Upper lobe of right lung (tissue), 1 donor: ENCODE data around the gene ITLN1. TPM values are rescaled to one million over a fixed set of nuclear protein-coding genes. Genes with fewer than 3 reads are reported as not detected.
"Not testable (repeated sequence)": the region's sequence is repeated elsewhere in the genome, so short reads cannot be mapped to it uniquely, and the experiment has no call there.

Experiments used
- ATAC-seq: fragments of 200-7000 bp; cut with Tn5 transposase; one replicate; pipeline ENCODE4 v1.9.1; 2020; ENCODE audit warnings: mild to moderate bottlenecking, moderate library complexity
- DNase-seq: peaks from one replicate; pipeline ENCODE4 v3.0.0-alpha.2; 2020
- H3K27ac ChIP-seq: fragments of 200-600 bp; one replicate; pipeline ENCODE4 v1.8.0; 2022
- H3K27me3 ChIP-seq: fragments of 200-600 bp; one replicate; pipeline ENCODE4 v1.8.0; 2022; ENCODE audit warnings: mild to moderate bottlenecking
- H3K36me3 ChIP-seq: fragments of 200-600 bp; one replicate; pipeline ENCODE4 v1.8.0; 2022
- H3K4me1 ChIP-seq: fragments of 200-600 bp; one replicate; pipeline ENCODE4 v1.8.0; 2022
- H3K4me3 ChIP-seq: fragments of 200-600 bp; one replicate; pipeline ENCODE4 v1.8.0; 2022; ENCODE audit warnings: mild to moderate bottlenecking
- H3K9me3 ChIP-seq: fragments of 200-600 bp; one replicate; pipeline ENCODE4 v1.8.0; 2022
- intact Hi-C: fragments of 100-400 bp; cut with DNase I; formaldehyde crosslinking; loops from one replicate; pipeline ENCODE4 v1.11.0; 2022
- total RNA-seq: library from RNA; stranded (reverse); fragmentation: NEBNext Ultra II Directional; extraction: Animal tissue kit (Norgen Biotek cat#: 25700); gene quantifications from one replicate; pipeline ENCODE4 v1.2.1, GENCODE V29; 2021
- TF ChIP-seq, protein P1 (sequence below): fragments of 200-600 bp; IDR thresholded peaks from one replicate; pipeline ENCODE4 v1.8.0; 2022; ENCODE audit warnings: antibody characterized with exemption
- donor health status: DM: no; HTN: yes; CAD: no; lungs with severe emphysema.

ITLN1 gene
- total RNA-seq, 1 donor from 2014 or later, result 295 TPM

DNA sequence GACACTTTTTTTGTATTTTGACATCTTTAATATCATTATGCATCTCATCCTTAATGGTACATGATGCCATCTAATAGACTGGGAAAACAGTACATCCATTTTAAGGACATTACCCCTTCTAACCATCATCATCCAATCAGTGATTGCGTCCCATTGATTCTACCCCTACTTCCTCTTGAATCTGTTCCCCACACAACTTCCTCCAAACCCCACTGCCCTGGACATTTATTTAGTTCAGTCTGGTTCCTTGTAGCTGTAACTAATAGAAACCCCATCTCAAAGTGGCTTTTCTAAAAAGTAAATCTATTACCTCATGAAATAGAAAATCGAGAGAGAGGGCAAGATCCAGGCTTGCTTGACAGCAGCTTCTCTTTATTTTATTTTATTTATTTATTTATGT lies 2.1 kb upstream of the ITLN1 start:
- no peaks in the 10 kb centered on the region for H3K9me3 ChIP-seq
- intact Hi-C loops, result no loop called here
- no peak overlapping the region for H3K4me3 ChIP-seq
- H3K27me3 ChIP-seq, result no peaks in the 10 kb centered on the region
- no peak overlapping the region for H3K27ac ChIP-seq
- no peaks in the 10 kb centered on the region for H3K4me1 ChIP-seq
- no peaks in the 10 kb centered on the region for H3K36me3 ChIP-seq
- DNase-seq (no peak), ATAC-seq (peak; percentile 47)
- TF ChIP-seq, protein P1, sequence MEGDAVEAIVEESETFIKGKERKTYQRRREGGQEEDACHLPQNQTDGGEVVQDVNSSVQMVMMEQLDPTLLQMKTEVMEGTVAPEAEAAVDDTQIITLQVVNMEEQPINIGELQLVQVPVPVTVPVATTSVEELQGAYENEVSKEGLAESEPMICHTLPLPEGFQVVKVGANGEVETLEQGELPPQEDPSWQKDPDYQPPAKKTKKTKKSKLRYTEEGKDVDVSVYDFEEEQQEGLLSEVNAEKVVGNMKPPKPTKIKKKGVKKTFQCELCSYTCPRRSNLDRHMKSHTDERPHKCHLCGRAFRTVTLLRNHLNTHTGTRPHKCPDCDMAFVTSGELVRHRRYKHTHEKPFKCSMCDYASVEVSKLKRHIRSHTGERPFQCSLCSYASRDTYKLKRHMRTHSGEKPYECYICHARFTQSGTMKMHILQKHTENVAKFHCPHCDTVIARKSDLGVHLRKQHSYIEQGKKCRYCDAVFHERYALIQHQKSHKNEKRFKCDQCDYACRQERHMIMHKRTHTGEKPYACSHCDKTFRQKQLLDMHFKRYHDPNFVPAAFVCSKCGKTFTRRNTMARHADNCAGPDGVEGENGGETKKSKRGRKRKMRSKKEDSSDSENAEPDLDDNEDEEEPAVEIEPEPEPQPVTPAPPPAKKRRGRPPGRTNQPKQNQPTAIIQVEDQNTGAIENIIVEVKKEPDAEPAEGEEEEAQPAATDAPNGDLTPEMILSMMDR, result no peak

DNA sequence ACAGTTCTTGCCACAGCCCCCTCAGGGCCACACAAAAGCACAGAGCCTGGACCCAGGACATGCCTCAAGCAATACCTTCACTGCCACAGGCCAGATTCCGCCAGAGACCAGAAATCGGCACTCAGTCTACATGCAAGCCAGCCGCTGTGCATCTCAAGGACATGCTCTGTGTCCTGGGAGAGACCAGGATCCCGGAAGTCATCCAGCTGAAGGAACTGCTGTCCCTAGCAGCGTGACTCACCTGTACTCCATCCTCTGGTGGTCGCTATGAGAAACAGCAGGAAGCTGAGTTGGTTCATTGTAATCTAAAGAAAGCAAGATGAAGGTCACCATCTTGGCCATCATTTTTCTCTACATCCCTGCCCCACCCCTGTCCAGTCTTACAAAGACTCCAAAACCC lies 401 bp downstream of the ITLN1 start:
- no peaks in the 10 kb centered on the region for H3K9me3 ChIP-seq
- no peaks in the 10 kb centered on the region for H3K27me3 ChIP-seq
- H3K4me3 ChIP-seq, result no peak overlapping the region
- no peaks in the 10 kb centered on the region for H3K36me3 ChIP-seq
- no peaks in the 10 kb centered on the region for H3K4me1 ChIP-seq
- TF ChIP-seq, protein P1, result no peak
- intact Hi-C loops, result no loop called here
- no peak overlapping the region for H3K27ac ChIP-seq
- ATAC-seq (peak; percentile 32), DNase-seq (no peak)

GRCh38 chr1:160883581-160884513 lies 1.1 kb downstream of the ITLN1 start:
- H3K27ac ChIP-seq, result no peak overlapping the region
- H3K36me3 ChIP-seq, result no peaks in the 10 kb centered on the region
- no peaks in the 10 kb centered on the region for H3K4me1 ChIP-seq
- ATAC-seq (no peak), DNase-seq (no peak)
- no peaks in the 10 kb centered on the region for H3K27me3 ChIP-seq
- H3K9me3 ChIP-seq, result no peaks in the 10 kb centered on the region
- H3K4me3 ChIP-seq, result no peak overlapping the region
- intact Hi-C loops, result no loop called here
- TF ChIP-seq, protein P1, result no peak

DNA sequence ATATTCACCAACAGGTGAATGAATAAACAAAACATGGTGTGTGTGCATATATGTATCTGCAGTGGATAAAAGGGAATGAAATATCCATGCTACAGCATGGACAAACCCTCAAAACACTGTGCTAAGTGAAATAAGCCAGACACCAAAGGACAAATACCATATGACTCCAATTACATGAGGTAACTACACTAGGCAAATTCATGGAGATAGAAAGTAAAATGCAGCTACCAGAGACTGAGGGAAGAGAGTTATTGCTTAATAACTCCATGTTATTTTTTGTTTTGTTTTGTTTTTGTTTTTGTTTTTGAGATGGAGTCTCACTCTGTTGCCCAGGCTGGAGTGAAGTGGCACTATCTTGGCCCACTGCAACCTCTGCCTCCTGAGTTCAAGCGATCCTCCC lies 2.4 kb downstream of the ITLN1 start:
- H3K4me1 ChIP-seq, result no peaks in the 10 kb centered on the region
- no peak overlapping the region for H3K4me3 ChIP-seq
- TF ChIP-seq, protein P1, result no peak
- H3K36me3 ChIP-seq, result no peaks in the 10 kb centered on the region
- H3K9me3 ChIP-seq, result no peaks in the 10 kb centered on the region
- H3K27me3 ChIP-seq, result no peaks in the 10 kb centered on the region
- intact Hi-C loops, result no loop called here
- ATAC-seq, result no peak
- no peak for DNase-seq
- no peak overlapping the region for H3K27ac ChIP-seq

DNA sequence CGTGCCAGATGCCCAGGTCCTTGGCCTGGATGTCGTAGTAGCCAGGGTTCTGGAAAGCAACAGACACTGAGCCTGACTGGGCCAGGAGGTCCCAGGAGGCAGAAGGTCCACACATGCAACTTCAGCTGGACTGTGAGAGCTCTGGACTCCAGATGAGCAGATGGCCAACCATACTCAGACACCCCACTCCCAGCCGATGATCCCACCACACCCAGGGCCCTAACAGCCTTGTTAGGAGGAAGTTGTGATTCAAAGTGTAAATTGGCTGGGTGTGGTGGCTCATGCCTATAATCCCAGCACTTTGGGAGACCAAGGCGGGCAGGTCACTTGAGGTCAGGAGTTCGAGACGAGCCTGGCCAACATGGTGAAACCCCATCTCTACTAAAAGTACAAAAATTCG lies 3.7 kb downstream of the ITLN1 start:
- ATAC-seq, H3K36me3 ChIP-seq, H3K27me3 ChIP-seq, H3K4me3 ChIP-seq, H3K9me3 ChIP-seq, H3K27ac ChIP-seq, intact Hi-C loops, DNase-seq, H3K4me1 ChIP-seq: not testable (repeated sequence)

DNA sequence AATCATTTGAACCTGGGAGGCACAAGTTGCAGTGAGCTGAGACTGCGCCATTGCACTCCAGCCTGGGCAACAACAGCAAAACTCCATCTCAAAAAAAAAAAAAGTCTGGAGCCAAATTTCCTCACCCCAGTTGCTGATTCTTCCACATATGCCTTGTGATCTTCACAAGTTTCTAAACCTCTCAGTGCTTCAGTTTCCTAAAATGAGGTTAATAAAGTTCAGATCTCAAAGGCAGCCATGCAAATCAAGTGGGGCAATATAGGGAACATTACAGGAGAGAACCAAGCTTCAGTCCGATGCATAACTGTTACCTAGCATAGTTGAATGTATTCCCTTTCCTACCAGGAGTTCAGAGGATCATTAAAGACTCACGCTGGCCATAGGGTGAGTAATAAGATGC lies 4.8 kb downstream of the ITLN1 start:
- H3K4me3 ChIP-seq, result no peak overlapping the region
- no peak for DNase-seq
- H3K27ac ChIP-seq, result no peak overlapping the region
- intact Hi-C loops, result no loop called here
- no peaks in the 10 kb centered on the region for H3K27me3 ChIP-seq
- ATAC-seq, result peak; percentile 8
- TF ChIP-seq, protein P1, result no peak
- no peaks in the 10 kb centered on the region for H3K4me1 ChIP-seq
- H3K36me3 ChIP-seq, result no peaks in the 10 kb centered on the region
- H3K9me3 ChIP-seq, result no peaks in the 10 kb centered on the region
